ENCODE data around the gene POC1A.

The POC1A gene

DNA sequence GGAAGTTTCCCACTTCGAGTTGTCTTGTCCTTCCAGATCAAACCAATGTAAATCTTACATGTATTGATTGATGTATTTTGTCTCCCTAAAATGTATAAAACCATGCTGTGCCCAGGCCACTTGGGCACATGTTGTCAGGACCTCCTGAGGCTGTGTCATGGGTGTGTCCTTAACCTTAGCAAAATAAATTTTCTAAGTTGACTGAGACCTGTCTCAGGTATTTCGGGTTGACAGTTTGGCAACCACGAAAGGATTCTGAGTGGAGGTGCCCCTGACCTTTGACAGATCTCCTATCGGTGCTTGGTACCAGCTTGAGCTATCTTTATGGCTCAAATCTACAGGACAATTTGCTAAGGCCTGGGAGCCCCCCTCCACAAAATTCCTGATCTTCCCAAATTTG, 1.7 kb upstream of the POC1A start:
- TF ChIP-seq CEBPB (IDR thresholded peaks at IDR 0.05), result no peak
- TF ChIP-seq EP300 (IDR thresholded peaks at IDR 0.05; ENCODE audit: borderline replicate concordance), result no peak
- TF ChIP-seq, protein P1, sequence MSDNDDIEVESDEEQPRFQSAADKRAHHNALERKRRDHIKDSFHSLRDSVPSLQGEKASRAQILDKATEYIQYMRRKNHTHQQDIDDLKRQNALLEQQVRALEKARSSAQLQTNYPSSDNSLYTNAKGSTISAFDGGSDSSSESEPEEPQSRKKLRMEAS (IDR thresholded peaks at IDR 0.05), result no peak
- no peak for TF ChIP-seq ZBTB7A (IDR thresholded peaks at IDR 0.05; ENCODE audit: low read depth)
- no peak for TF ChIP-seq TCF12 (IDR thresholded peaks at IDR 0.05; ENCODE audit: low read depth)
- no peak for TF ChIP-seq NFIC (IDR thresholded peaks at IDR 0.05)
- TF ChIP-seq TAF1 (IDR thresholded peaks at IDR 0.05; ENCODE audit: low read depth), result no peak
- TF ChIP-seq CREB1 (IDR thresholded peaks at IDR 0.05; ENCODE audit: low read depth), result no peak
- TF ChIP-seq, protein P2, sequence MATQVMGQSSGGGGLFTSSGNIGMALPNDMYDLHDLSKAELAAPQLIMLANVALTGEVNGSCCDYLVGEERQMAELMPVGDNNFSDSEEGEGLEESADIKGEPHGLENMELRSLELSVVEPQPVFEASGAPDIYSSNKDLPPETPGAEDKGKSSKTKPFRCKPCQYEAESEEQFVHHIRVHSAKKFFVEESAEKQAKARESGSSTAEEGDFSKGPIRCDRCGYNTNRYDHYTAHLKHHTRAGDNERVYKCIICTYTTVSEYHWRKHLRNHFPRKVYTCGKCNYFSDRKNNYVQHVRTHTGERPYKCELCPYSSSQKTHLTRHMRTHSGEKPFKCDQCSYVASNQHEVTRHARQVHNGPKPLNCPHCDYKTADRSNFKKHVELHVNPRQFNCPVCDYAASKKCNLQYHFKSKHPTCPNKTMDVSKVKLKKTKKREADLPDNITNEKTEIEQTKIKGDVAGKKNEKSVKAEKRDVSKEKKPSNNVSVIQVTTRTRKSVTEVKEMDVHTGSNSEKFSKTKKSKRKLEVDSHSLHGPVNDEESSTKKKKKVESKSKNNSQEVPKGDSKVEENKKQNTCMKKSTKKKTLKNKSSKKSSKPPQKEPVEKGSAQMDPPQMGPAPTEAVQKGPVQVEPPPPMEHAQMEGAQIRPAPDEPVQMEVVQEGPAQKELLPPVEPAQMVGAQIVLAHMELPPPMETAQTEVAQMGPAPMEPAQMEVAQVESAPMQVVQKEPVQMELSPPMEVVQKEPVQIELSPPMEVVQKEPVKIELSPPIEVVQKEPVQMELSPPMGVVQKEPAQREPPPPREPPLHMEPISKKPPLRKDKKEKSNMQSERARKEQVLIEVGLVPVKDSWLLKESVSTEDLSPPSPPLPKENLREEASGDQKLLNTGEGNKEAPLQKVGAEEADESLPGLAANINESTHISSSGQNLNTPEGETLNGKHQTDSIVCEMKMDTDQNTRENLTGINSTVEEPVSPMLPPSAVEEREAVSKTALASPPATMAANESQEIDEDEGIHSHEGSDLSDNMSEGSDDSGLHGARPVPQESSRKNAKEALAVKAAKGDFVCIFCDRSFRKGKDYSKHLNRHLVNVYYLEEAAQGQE (IDR thresholded peaks at IDR 0.05; ENCODE audit: low read depth), result no peak
- TF ChIP-seq FOXM1 (IDR thresholded peaks at IDR 0.05; ENCODE audit: borderline replicate concordance, low read depth), result no peak
- no peak for TF ChIP-seq YY1 (IDR thresholded peaks at IDR 0.05; ENCODE audit: low read depth)

DNA sequence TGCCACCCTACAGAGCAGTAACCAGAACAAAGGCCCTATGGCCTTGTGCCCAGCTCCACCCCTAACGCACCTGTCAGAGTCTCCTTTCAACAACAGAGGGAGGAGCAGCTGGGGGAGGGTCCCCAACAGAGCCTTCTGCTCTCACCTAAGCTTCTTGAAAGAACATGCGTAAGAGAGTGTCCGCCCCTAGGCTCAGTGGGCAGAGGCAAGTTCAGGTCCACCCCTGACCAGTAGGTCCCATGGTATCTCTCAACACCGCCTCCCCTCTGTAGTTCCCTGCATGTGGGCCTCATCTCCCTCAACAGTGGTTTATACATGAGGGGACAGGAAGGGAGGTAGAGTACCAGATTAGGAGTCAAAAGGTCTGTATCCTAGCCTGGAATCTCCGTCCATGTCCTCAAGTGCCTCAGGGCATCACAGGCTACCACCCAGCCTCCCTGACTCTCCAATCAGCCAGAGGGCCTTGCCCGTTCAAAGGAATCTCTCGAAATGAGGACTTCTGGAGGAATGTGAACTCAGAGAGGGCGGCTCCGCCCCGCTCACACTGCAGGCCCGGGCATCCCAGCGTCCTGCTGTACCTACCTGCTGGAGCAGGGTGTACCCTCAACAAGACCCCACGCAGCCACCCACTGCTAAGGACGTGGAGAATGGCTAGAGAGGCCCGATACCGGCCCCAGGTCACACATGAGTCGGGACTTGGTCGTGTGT, 680 bp downstream of the POC1A start:
- TF ChIP-seq, protein P1 (IDR thresholded peaks at IDR 0.05), result peak; percentile 58; the same call in 1 of the 2 replicates
- no peak for TF ChIP-seq EGR1 (IDR thresholded peaks at IDR 0.05)
- no peak for TF ChIP-seq TCF12 (IDR thresholded peaks at IDR 0.05; ENCODE audit: low read depth)
- no peak for TF ChIP-seq FOXM1 (IDR thresholded peaks at IDR 0.05; ENCODE audit: borderline replicate concordance, low read depth)
- no peak for TF ChIP-seq TEAD4 (IDR thresholded peaks at IDR 0.05)
- no peak for TF ChIP-seq TAF1 (IDR thresholded peaks at IDR 0.05; ENCODE audit: low read depth)
- no peak for TF ChIP-seq ZBTB7A (IDR thresholded peaks at IDR 0.05; ENCODE audit: low read depth)
- peak; percentile 66 for TF ChIP-seq NFIC (IDR thresholded peaks at IDR 0.05)

DNA sequence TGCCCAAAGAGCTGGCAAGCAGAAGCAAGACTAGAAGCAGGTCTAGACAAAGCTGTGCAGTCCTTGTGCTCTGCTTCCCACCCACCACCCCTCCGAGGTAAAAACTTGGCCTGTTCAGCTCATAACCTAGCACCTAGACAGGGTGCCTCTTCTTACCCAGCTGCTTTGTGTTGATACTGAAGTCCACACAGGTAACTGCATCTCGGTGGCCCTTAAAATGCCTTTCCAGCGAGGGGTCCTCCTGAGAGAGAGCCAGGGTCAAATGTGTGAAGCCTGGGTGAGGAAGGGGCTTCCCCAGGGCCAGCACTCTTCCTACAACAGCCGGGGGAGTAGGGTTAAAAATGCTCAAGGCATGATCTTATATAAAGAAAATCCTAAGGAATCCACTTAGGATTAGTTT, 3.4 kb downstream of the POC1A start:
- TF ChIP-seq, protein P3, sequence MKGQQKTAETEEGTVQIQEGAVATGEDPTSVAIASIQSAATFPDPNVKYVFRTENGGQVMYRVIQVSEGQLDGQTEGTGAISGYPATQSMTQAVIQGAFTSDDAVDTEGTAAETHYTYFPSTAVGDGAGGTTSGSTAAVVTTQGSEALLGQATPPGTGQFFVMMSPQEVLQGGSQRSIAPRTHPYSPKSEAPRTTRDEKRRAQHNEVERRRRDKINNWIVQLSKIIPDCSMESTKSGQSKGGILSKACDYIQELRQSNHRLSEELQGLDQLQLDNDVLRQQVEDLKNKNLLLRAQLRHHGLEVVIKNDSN (IDR thresholded peaks at IDR 0.05), result no peak
- TF ChIP-seq TAF1 (IDR thresholded peaks at IDR 0.05; ENCODE audit: low read depth), result no peak
- TF ChIP-seq ZBTB7A (IDR thresholded peaks at IDR 0.05; ENCODE audit: low read depth), result no peak
- no peak for TF ChIP-seq CEBPB (IDR thresholded peaks at IDR 0.05)
- TF ChIP-seq, protein P1 (IDR thresholded peaks at IDR 0.05), result no peak
- no peak for TF ChIP-seq CREB1 (IDR thresholded peaks at IDR 0.05; ENCODE audit: low read depth)
- TF ChIP-seq EP300 (IDR thresholded peaks at IDR 0.05; ENCODE audit: borderline replicate concordance), result no peak
- no peak for TF ChIP-seq EGR1 (IDR thresholded peaks at IDR 0.05)
- TF ChIP-seq, protein P2 (IDR thresholded peaks at IDR 0.05; ENCODE audit: low read depth), result no peak
- no peak for TF ChIP-seq FOXM1 (IDR thresholded peaks at IDR 0.05; ENCODE audit: borderline replicate concordance, low read depth)
- no peak for TF ChIP-seq YY1 (IDR thresholded peaks at IDR 0.05; ENCODE audit: low read depth)
- no peak for TF ChIP-seq TEAD4 (IDR thresholded peaks at IDR 0.05)
- TF ChIP-seq RAD21 (IDR thresholded peaks at IDR 0.05; ENCODE audit: low read depth), result no peak
- TF ChIP-seq NFIC (IDR thresholded peaks at IDR 0.05), result no peak
- TF ChIP-seq TCF12 (IDR thresholded peaks at IDR 0.05; ENCODE audit: low read depth), result no peak

DNA sequence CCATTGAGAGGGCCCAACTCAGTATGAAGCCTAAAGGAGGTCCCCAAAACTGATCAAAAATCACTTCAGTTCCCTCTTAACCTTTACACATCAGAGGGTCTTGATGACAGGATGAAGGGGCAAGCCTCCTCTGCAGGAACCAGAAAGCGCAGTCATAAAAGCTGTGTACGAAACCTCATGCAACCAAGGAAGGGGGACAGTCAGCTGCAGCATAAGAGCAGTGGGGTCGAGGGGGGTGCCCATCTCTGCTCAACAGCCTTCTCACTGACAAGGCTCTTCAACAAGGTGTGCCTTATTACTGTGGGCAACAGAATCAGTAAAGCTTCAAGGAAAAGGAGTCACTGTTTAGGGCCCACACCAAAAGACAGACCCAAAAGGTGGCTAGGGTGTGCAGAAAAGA, 3.9 kb downstream of the POC1A start:
- TF ChIP-seq EGR1 (IDR thresholded peaks at IDR 0.05), result no peak
- TF ChIP-seq, protein P2 (IDR thresholded peaks at IDR 0.05; ENCODE audit: low read depth), result no peak
- no peak for TF ChIP-seq CREB1 (IDR thresholded peaks at IDR 0.05; ENCODE audit: low read depth)
- no peak for TF ChIP-seq ZBTB7A (IDR thresholded peaks at IDR 0.05; ENCODE audit: low read depth)
- no peak for TF ChIP-seq CEBPB (IDR thresholded peaks at IDR 0.05)
- TF ChIP-seq, protein P3 (IDR thresholded peaks at IDR 0.05), result no peak
- TF ChIP-seq YY1 (IDR thresholded peaks at IDR 0.05; ENCODE audit: low read depth), result no peak
- TF ChIP-seq TEAD4 (IDR thresholded peaks at IDR 0.05), result no peak
- no peak for TF ChIP-seq RAD21 (IDR thresholded peaks at IDR 0.05; ENCODE audit: low read depth)
- TF ChIP-seq TCF12 (IDR thresholded peaks at IDR 0.05; ENCODE audit: low read depth), result no peak
- TF ChIP-seq EP300 (IDR thresholded peaks at IDR 0.05; ENCODE audit: borderline replicate concordance), result no peak
- TF ChIP-seq NFIC (IDR thresholded peaks at IDR 0.05), result no peak
- TF ChIP-seq FOXM1 (IDR thresholded peaks at IDR 0.05; ENCODE audit: borderline replicate concordance, low read depth), result no peak
- TF ChIP-seq TAF1 (IDR thresholded peaks at IDR 0.05; ENCODE audit: low read depth), result no peak
- TF ChIP-seq, protein P1 (IDR thresholded peaks at IDR 0.05), result no peak

Measured in Ishikawa (cell line).